ENCODE results near the gene RAB36. TPM values are rescaled to one million over a fixed set of nuclear protein-coding genes. Genes with fewer than 3 reads are reported as not detected.

Gene RAB36
- total and polyA plus RNA-seq, 9 of the 15 experiments (the other 6 are each of a cell fraction or from before 2014, with no cell fraction given): 0.04 to 0.50 (median 0.08) TPM; not detected in 3

DNA sequence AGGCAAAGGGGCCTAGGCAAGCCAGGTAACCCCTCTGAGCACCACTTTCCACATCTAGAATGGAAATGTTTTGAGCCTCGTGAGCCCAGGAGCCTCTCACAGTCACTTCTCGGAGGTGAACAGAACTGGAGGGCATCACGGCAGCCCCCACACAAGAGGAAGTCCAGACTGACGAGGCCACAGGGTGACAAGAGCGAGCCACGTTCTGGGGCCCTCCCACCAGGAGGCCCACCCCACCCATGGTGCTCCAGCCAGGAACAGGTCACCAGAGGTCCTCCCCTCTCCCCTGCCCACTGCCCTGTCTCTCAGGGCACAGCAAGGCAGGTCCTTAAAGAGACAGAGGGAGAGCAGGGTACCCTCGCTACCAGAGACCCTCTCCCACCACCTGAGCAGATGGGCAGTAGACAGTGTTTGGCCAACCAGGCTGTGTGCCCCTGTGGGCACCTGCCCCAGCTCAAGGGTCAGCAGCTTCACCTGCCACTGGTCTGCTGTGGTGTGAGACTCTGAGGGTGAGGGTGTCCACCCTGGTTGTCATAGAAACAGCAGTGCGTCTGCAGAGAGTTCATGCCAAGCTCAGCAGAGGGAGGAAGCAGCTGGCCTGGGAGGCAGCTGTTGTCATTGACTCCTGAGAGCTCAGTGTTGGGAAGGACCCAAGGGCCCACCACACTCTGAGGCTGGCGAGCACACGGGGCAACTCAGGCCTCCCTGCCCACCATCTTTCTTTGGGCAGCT lies 34.9 kb upstream of the RAB36 start (continued):
- TF ChIP-seq BRF2 (IDR thresholded peaks at IDR 0.05; ENCODE audit: borderline replicate concordance, insufficient read depth, insufficient read length) (no peak), HBP1 (CRISPR knock-in tag; IDR thresholded peaks at IDR 0.05) (no peak), HMG20B (CRISPR knock-in tag; IDR thresholded peaks at IDR 0.05) (no peak), THRA (IDR thresholded peaks at IDR 0.05) (no peak), MTA3 (IDR thresholded peaks at IDR 0.05; ENCODE audit: borderline replicate concordance) (no peak)

Data from K562 (cell line).